Spleen (tissue), 11 donors: ENCODE results near the gene BMF. TPM values are rescaled to one million over a fixed set of nuclear protein-coding genes. Genes with fewer than 3 reads are reported as not detected.
A peak's percentile ranks its signal among the peaks of the same experiment; 100 is the strongest.

Experiments
- DNase-seq: peaks from one replicate; pipeline ENCODE4 v3.0.0-alpha.2; 2020
- H3K27ac ChIP-seq, 8 donors: fragments of 200-600 bp; sonication (generic) in 7 of 8; 1 replicate in 4 of 8; 2 replicates in 4 of 8; pipeline versions ENCODE4 v1.5.0 to v1.8.0; 2016 to 2021; ENCODE audit warnings: inconsistent platforms in 4 of 8, mild to moderate bottlenecking in 4 of 8, moderate library complexity in 1 of 8
- H3K27me3 ChIP-seq, 7 donors: fragments of 200-600 bp; sonication (generic) in 6 of 7; replicated peaks in 1 of 7; 1 replicate in 4 of 7; 2 replicates in 3 of 7; pipeline versions ENCODE4 v1.5.0 to v1.8.0; 2016 to 2021; ENCODE audit warnings: inconsistent platforms in 3 of 7, mild to moderate bottlenecking in 1 of 7
- H3K36me3 ChIP-seq, 6 donors: fragments of 200-600 bp; sonication (generic) in 5 of 6; 1 replicate in 4 of 6; 2 replicates in 2 of 6; pipeline versions ENCODE4 v1.5.0 to v1.8.0; 2016 to 2021; ENCODE audit warnings: inconsistent platforms in 2 of 6
- H3K4me1 ChIP-seq, 6 donors: fragments of 200-600 bp; sonication (generic) in 5 of 6; 1 replicate in 3 of 6; 2 replicates in 3 of 6; pipeline versions ENCODE4 v1.5.0 to v1.8.0; 2016 to 2021; ENCODE audit warnings: inconsistent platforms in 3 of 6
- H3K4me3 ChIP-seq, 8 donors: fragments of 200-600 bp; sonication (generic) in 7 of 8; 1 replicate in 4 of 8; 2 replicates in 4 of 8; pipeline versions ENCODE4 v1.5.0 to v1.8.0; 2016 to 2021; ENCODE audit warnings: inconsistent platforms in 4 of 8, mild to moderate bottlenecking in 4 of 8, moderate library complexity in 2 of 8
- H3K9me3 ChIP-seq, 8 donors: fragments of 200-600 bp; sonication (generic) in 7 of 8; 1 replicate in 4 of 8; 2 replicates in 4 of 8; pipeline versions ENCODE4 v1.5.0 to v1.8.0; 2016 to 2021; ENCODE audit warnings: inconsistent platforms in 4 of 8
- CTCF ChIP-seq, 11 experiments: fragments of 200-600 bp in 7 of 11; fragments of 450-650 bp in 4 of 11; sonication (generic) in 4 of 11; IDR thresholded peaks in 8 of 11; conservative IDR thresholded peaks in 3 of 11; 1 replicate in 7 of 11; 2 replicates in 4 of 11; pipeline versions ENCODE4 v1.4.0 to v1.8.0; 2016 to 2021; ENCODE audit warnings: antibody characterized with exemption in 11 of 11, inconsistent platforms in 4 of 11, mild to moderate bottlenecking in 1 of 11
- POLR2A ChIP-seq, 3 donors: fragments of 450-650 bp; IDR thresholded peaks; one replicate each; pipeline ENCODE4 v1.5.1; 2017; ENCODE audit warnings: antibody characterized with exemption in 3 of 3, mild to moderate bottlenecking in 1 of 3
- POLR2AphosphoS5 ChIP-seq, 3 donors: sonication (generic); formaldehyde crosslinking; IDR thresholded peaks; one replicate each; pipeline ENCODE4 v1.5.1; 2017; ENCODE audit warnings: antibody characterized with exemption in 3 of 3
- WGBS, 5 donors: extraction: QIAGEN DNeasy Blood & Tissue Kit in 3 of 5; methylation state at CpG; one replicate each; pipeline versions ENCODE4 v1.1.5 to v1.1.7; 2013 to 2018; 5-methylcytosine and 5-hydroxymethylcytosine counted together
- intact Hi-C: fragments of 100-400 bp; cut with DNase I; formaldehyde crosslinking; loops from one replicate; pipeline ENCODE4 v1.15.0; 2023; ENCODE audit warnings: low total_unique reads
- polyA plus RNA-seq, 3 donors: library from polyadenylated mRNA; stranded (reverse); fragments of 200-250 nt; gene quantifications; one replicate each; pipeline ENCODE4 v1.2.1, GENCODE V29; 2013
- total RNA-seq, 7 donors: library from RNA; depleted of rRNA in 3 of 7; stranded (reverse); fragments of >200 nt in 3 of 7; fragmentation: NEBNext Ultra II Directional in 4 of 7; extraction: Animal tissue kit (Norgen Biotek cat#: 25700) in 4 of 7; gene quantifications; one replicate each; pipeline versions ENCODE4 v1.1.0 to v1.2.1, GENCODE V29; 2016 to 2021
- donor health status: healthy with polysubstance abuse.
- donor health status: DM: no; HTN: no; CAD: no; lungs with moderate emphysema.
- donor health status: DM: no; HTN: no; CAD: no.
- donor health status: Bipolar disorder and iron deficiency.
- donor health status: healthy.
- donor health status: DM: no; HTN: no; CAD: no.
- donor health status: DM: yes; HTN: yes; CAD: no.

Gene BMF
- total and polyA plus RNA-seq, 10 donors = 16.9 to 77.9 (median 33.3) TPM

- intact Hi-C loops = loop anchor here (2.0 kb wide), 1 partner anchor 173 kb away; no protein-coding TSS in a partner anchor
- TF ChIP-seq POLR2AphosphoS5 (IDR thresholded peaks at IDR 0.05) (no peak), CTCF (IDR thresholded peaks at IDR 0.05 in 8 of 11, conservative IDR thresholded peaks at IDR 0.05 in 3 of 11) (no peak), POLR2A (IDR thresholded peaks at IDR 0.05) (no peak)
- Histone ChIP-seq H3K27ac (peak overlapping the region in 5 of 8 donors; percentile 51 to 88 (median 82)), H3K4me3 (no peak overlapping the region), H3K4me1 (peaks cover 40 to 71% (median 61%) of the 10 kb centered on the region in 6 donors), H3K36me3 (no peaks in the 10 kb centered on the region), H3K9me3 (no peaks in the 10 kb centered on the region), H3K27me3 (no peaks in the 10 kb centered on the region)
- DNase-seq = peak; percentile 56
- WGBS, 5 donors = 81 to 89% (median 87%) methylated on average over 10 of the region's 10 CpGs
These were observed 64.6 kb downstream of the BMF start for GRCh38 chr15:40043927-40044716.

GRCh38 chr15:40042791-40043320, 65.8 kb downstream of the BMF start:
- peaks cover 31 to 66% (median 54%) of the 10 kb centered on the region in 6 donors for H3K4me1 ChIP-seq
- H3K36me3 ChIP-seq = peaks cover 0 to under 1% (median 0%) of the 10 kb centered on the region in 6 donors
- no peaks in the 10 kb centered on the region for H3K27me3 ChIP-seq
- 83 to 95% (median 90%) methylated on average over 5 of the region's 5 CpGs for WGBS, 5 donors
- DNase-seq = peak; percentile 43
- intact Hi-C loops = no loop called here
- no peaks in the 10 kb centered on the region for H3K9me3 ChIP-seq
- H3K4me3 ChIP-seq = no peak overlapping the region
- no peak overlapping the region for H3K27ac ChIP-seq
- TF ChIP-seq POLR2AphosphoS5 (IDR thresholded peaks at IDR 0.05) (no peak), POLR2A (IDR thresholded peaks at IDR 0.05) (no peak), CTCF (IDR thresholded peaks at IDR 0.05 in 8 of 11, conservative IDR thresholded peaks at IDR 0.05 in 3 of 11) (no peak)

GRCh38 chr15:40040770-40041169, 67.9 kb downstream of the BMF start:
- WGBS, 5 donors = 68 to 85% (median 77%) methylated on average over 3 of the region's 3 CpGs
- Histone ChIP-seq H3K4me3 (no peak overlapping the region), H3K9me3 (no peaks in the 10 kb centered on the region), H3K4me1 (peaks cover 28 to 64% (median 49%) of the 10 kb centered on the region in 6 donors), H3K36me3 (peaks cover 0 to 21% (median 14%) of the 10 kb centered on the region in 6 donors), H3K27me3 (no peaks in the 10 kb centered on the region), H3K27ac (peak overlapping the region in 2 of 8 donors; percentile 91 to 96)
- no peak for TF ChIP-seq CTCF (IDR thresholded peaks at IDR 0.05 in 8 of 11, conservative IDR thresholded peaks at IDR 0.05 in 3 of 11)
- TF ChIP-seq POLR2A (IDR thresholded peaks at IDR 0.05) = no peak
- intact Hi-C loops = no loop called here
- DNase-seq = no peak

GRCh38 chr15:40040293-40040635, 68.4 kb downstream of the BMF start:
- Histone ChIP-seq H3K27ac (peak overlapping the region in 6 of 8 donors; percentile 15 to 98 (median 94)), H3K4me1 (peaks cover 23 to 64% (median 44%) of the 10 kb centered on the region in 6 donors), H3K9me3 (no peaks in the 10 kb centered on the region), H3K27me3 (no peaks in the 10 kb centered on the region), H3K4me3 (peak overlapping the region in 4 of 8 donors; percentile 68 to 96 (median 74)), H3K36me3 (peaks cover 0 to 26% (median 19%) of the 10 kb centered on the region in 6 donors)
- 53 to 61% (median 56%) methylated on average over 6 of the region's 6 CpGs for WGBS, 5 donors
- DNase-seq = no peak
- intact Hi-C loops = no loop called here
- TF ChIP-seq POLR2A (IDR thresholded peaks at IDR 0.05) (no peak), POLR2AphosphoS5 (IDR thresholded peaks at IDR 0.05) (no peak), CTCF (IDR thresholded peaks at IDR 0.05 in 8 of 11, conservative IDR thresholded peaks at IDR 0.05 in 3 of 11) (no peak)
